Measurements from ENCODE around the gene NIM1K.

GRCh38 chr5:43315263-43315662, 123.2 kb downstream of the NIM1K start:
- TF ChIP-seq, protein P1, sequence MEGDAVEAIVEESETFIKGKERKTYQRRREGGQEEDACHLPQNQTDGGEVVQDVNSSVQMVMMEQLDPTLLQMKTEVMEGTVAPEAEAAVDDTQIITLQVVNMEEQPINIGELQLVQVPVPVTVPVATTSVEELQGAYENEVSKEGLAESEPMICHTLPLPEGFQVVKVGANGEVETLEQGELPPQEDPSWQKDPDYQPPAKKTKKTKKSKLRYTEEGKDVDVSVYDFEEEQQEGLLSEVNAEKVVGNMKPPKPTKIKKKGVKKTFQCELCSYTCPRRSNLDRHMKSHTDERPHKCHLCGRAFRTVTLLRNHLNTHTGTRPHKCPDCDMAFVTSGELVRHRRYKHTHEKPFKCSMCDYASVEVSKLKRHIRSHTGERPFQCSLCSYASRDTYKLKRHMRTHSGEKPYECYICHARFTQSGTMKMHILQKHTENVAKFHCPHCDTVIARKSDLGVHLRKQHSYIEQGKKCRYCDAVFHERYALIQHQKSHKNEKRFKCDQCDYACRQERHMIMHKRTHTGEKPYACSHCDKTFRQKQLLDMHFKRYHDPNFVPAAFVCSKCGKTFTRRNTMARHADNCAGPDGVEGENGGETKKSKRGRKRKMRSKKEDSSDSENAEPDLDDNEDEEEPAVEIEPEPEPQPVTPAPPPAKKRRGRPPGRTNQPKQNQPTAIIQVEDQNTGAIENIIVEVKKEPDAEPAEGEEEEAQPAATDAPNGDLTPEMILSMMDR (IDR thresholded peaks at IDR 0.05; ENCODE audit: low read depth, low read length), result no peak
- TF ChIP-seq EZH2phosphoT487 (IDR thresholded peaks at IDR 0.05; ENCODE audit: low read depth), result no peak

All from OCI-LY3 (cell line).